ENCODE results near the gene ZNF761. TPM values are rescaled to one million over a fixed set of nuclear protein-coding genes. Genes with fewer than 3 reads are reported as not detected.
"Not testable (repeated sequence)": the region's sequence is repeated elsewhere in the genome, so short reads cannot be mapped to it uniquely, and the experiment has no call there.

Gene ZNF761
- total and polyA plus RNA-seq, 7 donors: 3.5 to 12.5 (median 7.8) TPM

- peaks cover 0 to 22% (median 21%) of the 10 kb centered on the region in 4 donors for H3K4me1 ChIP-seq
- peaks cover 0 to 35% (median 4%) of the 10 kb centered on the region in 4 donors for H3K36me3 ChIP-seq
- no peak for DNase-seq
- intact Hi-C loops (cut with DNase I): loop anchor here (10.0 kb wide), 1 partner anchor 202 kb away; the partner anchor contains the start of gene ZNF665
- no peak overlapping the region for H3K4me3 ChIP-seq
- WGBS, 2 donors: 14 to 17% methylated on average over 1 of the region's 1 CpG
- H3K9me3 ChIP-seq: no peaks in the 10 kb centered on the region
- no peak overlapping the region for H3K27ac ChIP-seq
- no peaks in the 10 kb centered on the region for H3K27me3 ChIP-seq
- TF ChIP-seq POLR2AphosphoS5 (IDR thresholded peaks at IDR 0.05): no peak
- no peak for TF ChIP-seq CTCF (IDR thresholded peaks at IDR 0.05)
- no peak for TF ChIP-seq POLR2A (IDR thresholded peaks at IDR 0.05)
- TF ChIP-seq EP300 (IDR thresholded peaks at IDR 0.05): no peak
Measured at GRCh38 chr19:53396525-53396868, 35.3 kb upstream of the ZNF761 start.

GRCh38 chr19:53397918-53398317 is 33.9 kb upstream of the ZNF761 start:
- H3K4me3 ChIP-seq, H3K27ac ChIP-seq, H3K27me3 ChIP-seq, H3K9me3 ChIP-seq, DNase-seq: not testable (repeated sequence)
- Histone ChIP-seq H3K36me3 (peaks cover 3 to 46% (median 8%) of the 10 kb centered on the region in 4 donors), H3K4me1 (peaks cover 0 to 22% (median 21%) of the 10 kb centered on the region in 4 donors)
- WGBS, 2 donors: 98% methylated on average over 1 of the region's 1 CpG
- intact Hi-C loops (cut with DNase I): loop anchor here (10.0 kb wide), 1 partner anchor 203 kb away; the partner anchor contains the start of gene ZNF665

GRCh38 chr19:53409505-53410204 is 22.1 kb upstream of the ZNF761 start:
- no peak overlapping the region for H3K27ac ChIP-seq
- WGBS, 2 donors: 91% methylated on average over 7 of the region's 7 CpGs
- H3K36me3 ChIP-seq: peaks cover 17 to 38% (median 29%) of the 10 kb centered on the region in 4 donors
- no peak overlapping the region for H3K4me3 ChIP-seq
- intact Hi-C loops (cut with DNase I): no loop called here
- H3K9me3 ChIP-seq: peaks cover 0 to 44% (median 17%) of the 10 kb centered on the region in 4 donors
- TF ChIP-seq CTCF (IDR thresholded peaks at IDR 0.05): no peak
- no peak for TF ChIP-seq EP300 (IDR thresholded peaks at IDR 0.05)
- no peak for TF ChIP-seq POLR2A (IDR thresholded peaks at IDR 0.05)
- H3K4me1 ChIP-seq: no peaks in the 10 kb centered on the region
- no peak for DNase-seq
- no peaks in the 10 kb centered on the region for H3K27me3 ChIP-seq

- H3K4me3 ChIP-seq; intact Hi-C loops (cut with DNase I); H3K9me3 ChIP-seq; H3K27me3 ChIP-seq; H3K36me3 ChIP-seq; DNase-seq; H3K27ac ChIP-seq; H3K4me1 ChIP-seq: not testable (repeated sequence)
- WGBS, 2 donors: 60 to 75% methylated on average over 11 of the region's 11 CpGs
Measured at GRCh38 chr19:53420520-53421315, 11.1 kb upstream of the ZNF761 start.

GRCh38 chr19:53422551-53422950 is 9.2 kb upstream of the ZNF761 start:
- DNase-seq: no peak
- Histone ChIP-seq H3K36me3 (no peaks in the 10 kb centered on the region), H3K4me3 (no peak overlapping the region), H3K27ac (no peak overlapping the region), H3K4me1 (peaks cover 0 to 4% (median 0%) of the 10 kb centered on the region in 4 donors), H3K27me3 (no peaks in the 10 kb centered on the region), H3K9me3 (no peaks in the 10 kb centered on the region)
- 92 to 93% methylated on average over 5 of the region's 5 CpGs for WGBS, 2 donors
- no peak for TF ChIP-seq POLR2AphosphoS5 (IDR thresholded peaks at IDR 0.05)
- TF ChIP-seq CTCF (IDR thresholded peaks at IDR 0.05): no peak
- TF ChIP-seq EP300 (IDR thresholded peaks at IDR 0.05): no peak
- no peak for TF ChIP-seq POLR2A (IDR thresholded peaks at IDR 0.05)
- intact Hi-C loops (cut with DNase I): no loop called here

GRCh38 chr19:53423074-53423473 is 8.7 kb upstream of the ZNF761 start:
- H3K36me3 ChIP-seq; H3K27me3 ChIP-seq; H3K4me1 ChIP-seq; H3K9me3 ChIP-seq; intact Hi-C loops (cut with DNase I); H3K27ac ChIP-seq; DNase-seq; H3K4me3 ChIP-seq: not testable (repeated sequence)
- WGBS, 2 donors: 43 to 63% methylated on average over 7 to 11 of the region's 13 CpGs

GRCh38 chr19:53423680-53424079 is 8.1 kb upstream of the ZNF761 start:
- H3K4me1 ChIP-seq; H3K9me3 ChIP-seq; H3K27ac ChIP-seq; H3K27me3 ChIP-seq; H3K4me3 ChIP-seq; intact Hi-C loops (cut with DNase I); H3K36me3 ChIP-seq: not testable (repeated sequence)
- peak; percentile 77 for DNase-seq
- WGBS, 2 donors: 53 to 68% methylated on average over 8 of the region's 8 CpGs
